GM11168 (cell line): ENCODE results near the gene SFRP4.

Experiments
- in situ Hi-C: fragments of 300-500 bp; cut with MboI; formaldehyde crosslinking; loops from one replicate; pipeline ENCODE4 v1.12.0; 2022; ENCODE audit warnings: low sequenced_read_pairs; ENCODE audit not compliant: unreplicated experiment

SFRP4 gene

DNA sequence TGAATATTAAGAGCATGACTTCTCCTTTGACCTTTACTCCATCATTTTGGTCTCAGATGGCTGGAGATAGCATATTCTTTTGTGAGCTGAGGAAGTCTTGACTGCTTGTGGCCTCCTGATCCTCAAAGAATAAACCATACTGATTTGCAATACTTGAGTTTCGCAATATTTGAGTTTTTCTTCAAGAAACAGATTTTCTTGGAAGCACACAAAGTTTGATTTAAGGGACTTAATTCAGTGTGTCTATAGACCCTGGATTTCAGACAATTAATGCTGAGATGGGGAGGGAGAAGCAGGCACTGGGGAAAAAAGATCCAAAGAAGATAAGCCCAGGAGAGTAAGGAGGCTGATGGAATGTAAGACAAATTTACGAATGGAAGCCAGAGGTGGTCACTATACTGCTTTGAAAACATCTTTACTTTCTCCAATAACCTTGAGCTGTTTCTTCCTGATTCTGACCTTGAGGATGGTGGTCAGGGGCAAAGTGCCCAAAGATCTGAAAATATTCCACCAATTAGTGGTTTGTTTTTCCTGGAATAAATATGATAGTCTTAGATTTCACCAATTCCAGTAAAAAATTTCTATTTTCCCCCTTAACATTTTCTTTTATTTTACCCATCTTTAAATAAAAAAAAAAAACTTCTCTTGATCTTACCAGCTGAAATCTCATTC lies 11.3 kb upstream of the SFRP4 start:
- in situ Hi-C loops, result no loop called here

DNA sequence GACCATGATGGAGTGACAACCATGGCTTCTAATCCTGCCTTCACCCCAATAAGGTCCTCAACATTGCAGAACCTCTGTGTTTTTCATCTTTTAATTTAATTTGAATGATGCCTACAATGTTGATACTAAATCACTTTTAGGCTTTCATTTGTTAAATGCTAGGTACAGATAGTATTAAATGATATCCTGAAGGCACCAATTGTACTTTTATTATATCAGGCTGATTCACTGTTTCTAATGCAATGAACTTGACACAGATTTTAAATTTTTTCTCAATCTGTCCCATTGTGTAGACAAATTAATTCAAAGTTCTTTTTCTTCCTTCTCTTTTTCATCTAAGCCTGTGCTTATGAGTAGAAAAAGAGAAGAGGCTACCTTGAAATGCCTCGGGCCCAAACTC lies 9.0 kb upstream of the SFRP4 start:
- in situ Hi-C loops, result no loop called here

- in situ Hi-C loops, result loop anchor here (25.0 kb wide), 2 partner anchors 163 to 288 kb away; no protein-coding TSS in a partner anchor
Observed at GRCh38 chr7:37924491-37925041, 7.9 kb upstream of the SFRP4 start.

DNA sequence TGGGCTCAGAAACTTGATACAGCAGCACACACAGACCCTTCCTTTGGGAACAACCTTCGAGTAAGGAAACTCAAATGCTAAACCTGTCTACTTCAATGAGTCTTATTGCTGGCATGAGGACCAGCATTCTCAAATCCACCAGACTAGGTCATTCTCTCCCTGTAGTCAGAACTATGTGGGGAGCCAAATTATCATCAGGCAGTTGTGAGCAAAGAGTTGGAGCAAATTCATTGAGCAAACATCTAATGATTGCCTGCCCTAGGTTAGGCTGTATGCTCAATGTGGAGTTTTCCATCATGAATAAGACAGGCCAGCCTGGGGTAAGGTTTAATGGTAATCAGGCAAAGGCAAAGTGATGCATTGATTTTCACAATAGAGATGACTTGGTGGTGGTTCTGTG lies 7.4 kb upstream of the SFRP4 start:
- in situ Hi-C loops, result loop anchor here (25.0 kb wide), 2 partner anchors 163 to 288 kb away; no protein-coding TSS in a partner anchor

- in situ Hi-C loops, result loop anchor here (25.0 kb wide), 2 partner anchors 165 to 290 kb away; no protein-coding TSS in a partner anchor
Observed at GRCh38 chr7:37921876-37922275, 5.3 kb upstream of the SFRP4 start.

DNA sequence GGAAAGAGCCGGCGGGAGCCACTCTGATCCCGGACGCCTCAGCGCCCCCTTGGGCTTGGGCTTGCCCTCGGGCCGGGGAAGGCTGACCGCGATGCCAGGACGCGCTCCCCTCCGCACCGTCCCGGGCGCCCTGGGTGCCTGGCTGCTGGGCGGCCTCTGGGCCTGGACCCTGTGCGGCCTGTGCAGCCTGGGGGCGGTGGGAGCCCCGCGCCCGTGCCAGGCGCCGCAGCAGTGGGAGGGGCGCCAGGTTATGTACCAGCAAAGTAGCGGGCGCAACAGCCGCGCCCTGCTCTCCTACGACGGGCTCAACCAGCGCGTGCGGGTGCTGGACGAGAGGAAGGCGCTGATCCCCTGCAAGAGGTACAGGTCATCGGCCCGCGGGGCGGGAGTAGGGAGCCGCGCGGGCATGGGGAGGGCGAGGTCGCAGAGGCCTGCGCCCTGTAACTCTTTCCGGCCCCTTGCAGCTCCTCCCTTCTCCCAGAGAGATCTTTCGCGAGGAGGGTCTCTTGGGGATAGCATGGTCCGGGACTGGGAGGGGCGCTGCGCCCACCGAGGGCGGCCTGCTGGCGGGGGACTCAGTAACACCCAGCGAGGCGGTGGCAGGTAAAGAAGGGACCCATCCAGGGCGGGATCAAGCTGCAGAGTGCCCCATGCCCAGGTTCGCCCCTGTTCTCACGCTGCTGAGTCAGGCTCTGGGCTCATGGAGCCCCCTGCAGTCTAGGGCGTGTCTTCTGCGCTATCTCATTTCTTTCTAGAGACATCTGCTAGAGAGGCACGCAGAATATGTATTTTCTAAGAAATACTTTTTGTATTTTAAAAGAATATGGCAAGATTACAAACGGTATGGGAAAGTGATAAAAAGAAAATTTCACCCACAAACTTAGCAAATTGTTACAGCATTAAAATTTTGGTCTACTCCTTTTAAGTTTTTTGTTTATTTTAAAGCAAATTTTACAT lies 4.5 kb upstream of the SFRP4 start:
- in situ Hi-C loops, result loop anchor here (25.0 kb wide), 2 partner anchors 166 to 291 kb away; no protein-coding TSS in a partner anchor

DNA sequence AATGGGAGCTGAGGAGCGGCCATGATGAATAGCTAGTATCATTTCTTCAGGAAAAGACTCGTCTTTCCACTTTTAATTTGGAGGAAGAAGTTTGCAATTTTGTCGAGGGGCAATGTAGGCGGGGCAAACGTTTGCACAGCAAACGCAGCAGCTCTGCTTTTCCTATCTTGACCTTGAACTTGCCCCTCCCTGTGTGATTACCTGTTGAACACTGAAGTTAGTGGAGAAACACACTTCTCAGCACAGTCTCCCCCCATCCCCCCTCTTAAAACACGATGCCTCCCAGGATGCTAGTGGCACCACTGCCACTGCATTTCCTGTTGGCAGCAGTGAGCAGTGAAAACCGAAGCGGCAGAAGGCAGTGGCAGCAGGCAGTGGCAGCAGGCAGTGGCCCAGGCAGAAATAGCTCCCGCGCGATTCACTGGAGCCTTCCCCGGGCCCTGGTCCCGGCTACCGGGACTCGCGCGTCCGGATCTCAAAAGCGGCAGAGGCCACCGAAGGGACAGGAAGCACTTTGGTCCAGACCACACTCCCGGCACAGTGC lies 3.8 kb upstream of the SFRP4 start, which contains the start of gene EPDR1:
EPDR1 (plus strand) TSS at position 336 of the 544 bp plus-strand sequence. CDS start 300 bp downstream, outside the sequence.
- in situ Hi-C loops, result loop anchor here (25.0 kb wide), 2 partner anchors 167 to 292 kb away; no protein-coding TSS in a partner anchor

- in situ Hi-C loops, result loop anchor here (25.0 kb wide), 2 partner anchors 169 to 294 kb away; no protein-coding TSS in a partner anchor
Observed at GRCh38 chr7:37918526-37918925, 1.9 kb upstream of the SFRP4 start.

DNA sequence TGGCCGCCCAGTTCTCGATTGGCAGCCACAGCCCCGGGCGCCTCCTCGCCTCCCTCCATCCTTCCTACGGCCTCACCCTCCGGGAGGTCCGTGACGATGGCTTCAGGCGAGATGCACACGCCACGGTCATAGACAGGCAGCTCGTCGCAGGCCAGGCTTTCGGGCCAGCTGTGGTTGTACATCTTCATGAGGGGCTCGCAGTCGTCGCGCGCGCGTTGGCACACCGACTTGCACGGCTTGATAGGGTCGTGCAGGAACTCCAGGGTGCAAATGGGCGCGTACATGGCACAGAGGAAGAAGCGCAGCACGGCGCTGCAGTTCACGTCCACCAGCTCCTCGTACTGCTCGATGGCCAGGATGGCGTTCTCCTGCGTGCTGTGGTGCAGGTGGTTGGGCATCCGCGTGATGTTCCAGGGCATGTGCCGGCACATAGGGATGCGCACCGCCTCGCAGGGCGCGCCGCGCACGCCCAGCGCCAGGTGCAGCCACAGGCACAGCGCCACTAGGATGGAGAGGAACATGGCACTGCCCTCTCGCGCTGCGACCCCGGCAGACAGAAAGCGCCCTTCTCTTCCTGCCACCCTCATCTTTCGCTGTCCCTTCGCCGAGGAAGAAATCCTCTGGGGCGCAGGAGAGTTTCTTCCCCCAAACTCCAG lies 472 bp downstream of the SFRP4 start:
- in situ Hi-C loops, result loop anchor here (25.0 kb wide), 2 partner anchors 171 to 296 kb away; no protein-coding TSS in a partner anchor

DNA sequence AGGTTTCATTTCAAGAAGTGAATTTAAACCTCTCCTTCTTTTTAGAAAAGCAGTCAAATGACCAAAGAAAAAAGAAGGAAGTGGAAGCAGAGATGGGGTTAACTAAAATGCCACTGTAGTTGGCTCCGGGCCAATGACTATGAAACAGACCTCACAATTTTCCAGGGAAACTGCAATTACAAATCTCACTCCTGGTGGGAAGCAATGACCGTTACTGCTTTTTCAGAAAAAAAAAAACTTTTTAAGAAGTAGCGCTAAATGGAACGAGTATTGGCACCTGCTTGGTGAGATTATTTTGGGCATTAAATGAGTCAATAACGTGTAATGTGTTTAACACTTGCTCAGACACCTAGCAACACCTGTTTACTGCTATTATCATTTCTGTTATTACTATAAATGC lies 1.2 kb downstream of the SFRP4 start:
- in situ Hi-C loops, result loop anchor here (25.0 kb wide), 2 partner anchors 172 to 297 kb away; no protein-coding TSS in a partner anchor

GRCh38 chr7:37912756-37913155 lies 3.9 kb downstream of the SFRP4 start:
- in situ Hi-C loops, result loop anchor here (25.0 kb wide), 2 partner anchors 175 to 300 kb away; no protein-coding TSS in a partner anchor

GRCh38 chr7:37908221-37908788 lies 8.3 kb downstream of the SFRP4 start:
- in situ Hi-C loops, result loop anchor here (25.0 kb wide), 2 partner anchors 179 to 304 kb away; no protein-coding TSS in a partner anchor

- in situ Hi-C loops, result loop anchor here (25.0 kb wide), 2 partner anchors 185 to 310 kb away; no protein-coding TSS in a partner anchor
Observed at GRCh38 chr7:37901890-37902524, 14.6 kb downstream of the SFRP4 start.

DNA sequence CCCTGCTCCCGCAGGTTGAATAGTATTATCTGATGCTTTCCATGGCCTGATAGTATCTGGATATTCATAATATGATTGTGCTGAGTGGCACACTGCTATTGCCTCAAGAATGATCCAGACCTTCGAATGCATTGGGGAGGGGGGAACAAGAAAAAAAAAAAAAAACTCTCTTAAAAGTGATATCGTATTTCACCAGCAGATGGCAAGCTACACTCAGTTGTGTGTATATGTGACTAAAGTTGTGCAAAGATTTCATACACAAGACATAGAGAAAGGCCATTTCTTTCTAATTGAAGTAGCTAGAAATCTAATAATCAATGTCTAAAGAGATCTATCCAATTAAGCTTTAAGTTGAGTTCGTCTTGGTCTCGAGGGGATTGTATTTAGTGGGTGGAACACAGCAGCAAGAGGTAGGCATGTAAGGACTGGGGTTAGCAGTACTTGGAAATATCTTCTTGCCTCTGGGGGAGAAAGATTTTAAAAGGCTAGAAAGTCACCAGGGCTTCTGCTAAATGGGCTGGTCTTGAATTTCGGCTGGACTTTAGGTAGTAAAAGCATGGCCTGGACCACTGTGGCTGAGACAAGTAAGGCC lies 15.3 kb downstream of the SFRP4 start:
- in situ Hi-C loops, result loop anchor here (25.0 kb wide), 2 partner anchors 186 to 311 kb away; no protein-coding TSS in a partner anchor

- in situ Hi-C loops, result loop anchor here (25.0 kb wide), 2 partner anchors 188 to 313 kb away; no protein-coding TSS in a partner anchor
Observed at GRCh38 chr7:37899712-37900247, 16.8 kb downstream of the SFRP4 start.

DNA sequence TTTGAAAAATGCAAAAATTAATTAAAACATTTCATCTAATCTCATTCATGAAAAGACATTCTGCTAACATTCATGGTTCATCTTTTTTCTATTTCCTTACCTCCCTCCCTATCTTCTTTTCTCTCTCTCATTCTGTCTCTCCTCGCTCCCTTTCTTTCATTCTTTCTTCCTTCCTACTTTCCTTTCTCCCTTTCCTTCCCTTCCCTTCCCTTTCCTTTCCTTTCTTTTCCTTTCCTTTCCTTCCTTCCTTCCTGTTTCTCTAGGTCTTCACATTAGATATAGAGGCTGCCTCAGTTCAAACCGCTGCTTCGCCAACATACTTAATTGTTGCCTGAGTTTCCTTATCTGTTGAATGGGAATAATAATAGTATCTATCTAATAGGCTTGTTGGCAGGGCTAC lies 21.9 kb downstream of the SFRP4 start:
- in situ Hi-C loops, result no loop called here

- in situ Hi-C loops, result no loop called here
Observed at GRCh38 chr7:37893359-37893758, 23.3 kb downstream of the SFRP4 start.

DNA sequence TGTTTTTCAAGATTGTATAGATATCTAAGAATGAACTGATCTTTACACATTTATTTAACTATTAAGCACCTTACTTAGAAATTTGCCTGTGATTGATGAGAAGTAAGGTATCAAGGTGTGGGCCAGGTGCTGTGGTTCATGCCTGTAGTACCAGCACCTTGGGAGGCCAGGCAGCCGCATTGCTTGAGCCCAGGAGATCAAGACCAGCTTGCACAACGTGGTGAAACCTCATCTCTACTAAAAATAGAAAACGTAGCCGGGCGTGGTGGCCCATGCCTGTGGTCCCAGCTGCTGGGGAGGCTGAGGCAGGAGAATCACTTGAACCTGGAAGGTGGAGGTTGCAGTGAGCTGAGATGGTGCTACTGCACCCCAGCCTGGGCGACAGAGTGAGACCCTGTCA lies 34.5 kb downstream of the SFRP4 start:
- in situ Hi-C loops, result no loop called here
